K562 (cell line): ENCODE measurements around the gene ZNF343. TPM values are rescaled to one million over a fixed set of nuclear protein-coding genes. Genes with fewer than 3 reads are reported as not detected.
A peak's percentile ranks its signal among the peaks of the same experiment; 100 is the strongest.

Experiments used
- ATAC-seq: fragments of 200-7000 bp; cut with Tn5 transposase; 3 replicates; pipeline ENCODE4 v1.9.1; 2020; ENCODE audit warnings: moderate library complexity
- BruUV-seq: library from RNA; stranded (reverse); fragments of 400-500 nt; replicated peaks from 2 replicates; lab custom pipeline; 2021; lab: Mats Ljungman, UMichigan
- CTCF ChIA-PET: fragments of 300-600 bp; formaldehyde crosslinking; extraction: SDS; loops from one replicate; lab custom pipeline; 2021; ENCODE audit warnings: low intra/inter-chr PET ratio; lab: Yijun Ruan, JAX
- POLR2A ChIA-PET: fragments of 300-600, 350-650 bp; sonication (Branson Sonifier 250); formaldehyde crosslinking; extraction: SDS; loops from one replicate; lab custom pipeline; 2021; ENCODE audit warnings: antibody characterized with exemption, inconsistent platforms; lab: Yijun Ruan, JAX
- DNase-seq, 4 experiments: peaks; one replicate each; pipeline versions ENCODE4 v3.0.0 to v3.0.0-alpha.2; 2011 to 2018; ENCODE audit warnings: low spot score in 3 of 4, mixed read lengths in 3 of 4; ENCODE audit errors: extremely low read depth in 1 of 4
- FAIRE-seq: peaks from 2 replicates; lab custom pipeline; 2011; peaks lifted over from hg19 to GRCh38; lab: Jason Lieb, UNC
- H2AFZ ChIP-seq: 2 replicates; pipeline ENCODE4 v1.6.0; 2011; ENCODE audit warnings: low read depth, low read length, control low read depth, inconsistent platforms
- H3K27ac ChIP-seq: fragments of 200-600 bp; 3 replicates; pipeline ENCODE4 v1.8.0; 2011; ENCODE audit warnings: low read depth, mild to moderate bottlenecking, control low read depth, inconsistent platforms, low read length, moderate library complexity, mixed read lengths; ENCODE audit errors: extremely low read depth
- H3K27me3 ChIP-seq, 2 experiments: fragments of 300-600 bp in 1 of 2; 2 replicates in 1 of 2; 3 replicates in 1 of 2; pipeline versions ENCODE4 v1.6.0 to v1.8.0; 2011; ENCODE audit warnings: inconsistent platforms in 2 of 2, low read length in 2 of 2, mild to moderate bottlenecking in 1 of 2, mixed read lengths in 1 of 2, moderate library complexity in 1 of 2; ENCODE audit not compliant: control insufficient read depth in 2 of 2, insufficient read depth in 2 of 2
- H3K36me3 ChIP-seq: fragments of 300-600 bp; 3 replicates; pipeline ENCODE4 v1.8.0; 2011; ENCODE audit warnings: mild to moderate bottlenecking, low read length, inconsistent platforms; ENCODE audit not compliant: control insufficient read depth, insufficient read depth
- H3K4me1 ChIP-seq, 2 experiments: fragments of 200-600 bp in 1 of 2; replicated peaks in 1 of 2; 2 replicates in 1 of 2; 3 replicates in 1 of 2; pipeline versions ENCODE4 v1.5.1 to v1.8.0; 2011; ENCODE audit warnings: inconsistent platforms in 2 of 2, low read length in 2 of 2, mild to moderate bottlenecking in 1 of 2, mixed read lengths in 1 of 2, moderate library complexity in 1 of 2; ENCODE audit not compliant: control insufficient read depth in 2 of 2, insufficient read depth in 2 of 2
- H3K4me2 ChIP-seq: 2 replicates; pipeline ENCODE4 v1.6.1; 2011; ENCODE audit warnings: low read length, control low read depth, inconsistent platforms, mixed read lengths; ENCODE audit not compliant: insufficient read depth
- H3K4me3 ChIP-seq: fragments of 200-600 bp; sonication (generic), shearing (Covaris generic); 2 replicates; pipeline ENCODE4 v1.5.1; 2016; ENCODE audit warnings: control low read depth, inconsistent platforms
- H3K79me2 ChIP-seq: fragments of 200-600 bp; 3 replicates; pipeline ENCODE4 v1.8.0; 2011; ENCODE audit warnings: low read length, inconsistent platforms; ENCODE audit not compliant: control insufficient read depth, insufficient read depth
- H3K9ac ChIP-seq, 2 experiments: 2 replicates each; pipeline versions ENCODE4 v1.6.0 to v1.6.1; 2011; ENCODE audit warnings: low read depth in 2 of 2, low read length in 2 of 2, control low read depth in 1 of 2, inconsistent platforms in 1 of 2, mild to moderate bottlenecking in 1 of 2, mixed read lengths in 1 of 2; ENCODE audit not compliant: insufficient read depth in 1 of 2
- H3K9me1 ChIP-seq: one replicate; pipeline ENCODE4 v1.6.0; 2011; ENCODE audit warnings: inconsistent platforms, mild to moderate bottlenecking, low read length, moderate library complexity; ENCODE audit not compliant: control insufficient read depth, insufficient read depth
- H3K9me3 ChIP-seq: replicated peaks from 2 replicates; pipeline ENCODE4 v1.5.1; 2011; ENCODE audit warnings: low read depth, low read length, inconsistent platforms; ENCODE audit not compliant: control insufficient read depth, insufficient read depth
- H4K20me1 ChIP-seq: replicated peaks from 2 replicates; pipeline ENCODE4 v1.6.1; 2011; ENCODE audit warnings: low read length, inconsistent platforms, mixed read lengths; ENCODE audit not compliant: control insufficient read depth, insufficient read depth
- RAD21 ChIP-seq, 2 experiments: fragments of 250-450 bp in 1 of 2; fragments of 450-650 bp in 1 of 2; sonication (Bioruptor Pico) in 1 of 2; formaldehyde crosslinking in 1 of 2; IDR thresholded peaks in 1 of 2; conservative IDR thresholded peaks in 1 of 2; 2 replicates each; pipeline versions ENCODE4 v1.4.0 to v1.8.0; 2020 to 2022; ENCODE audit warnings: mild to moderate bottlenecking in 2 of 2, moderate library complexity in 1 of 2
- USF2 ChIP-seq: sonication (generic); formaldehyde crosslinking; IDR thresholded peaks from 2 replicates; pipeline ENCODE4 v1.5.0; 2020; ENCODE audit warnings: missing genetic modification reagents
- ZNF609 ChIP-seq: sonication (generic); formaldehyde crosslinking; IDR thresholded peaks from 2 replicates; pipeline ENCODE4 v1.8.1; 2023; ENCODE audit warnings: missing genetic modification reagents, mild to moderate bottlenecking, borderline replicate concordance
- WGBS: fragments of 100-300 bp; shearing (Covaris generic); methylation state at CpG from one replicate; pipeline ENCODE4 v1.1.6; 2016; ENCODE audit warnings: low coverage, mixed read lengths; ENCODE audit not compliant: insufficient coverage; ENCODE audit errors: missing lambda C conversion rate; 5-methylcytosine and 5-hydroxymethylcytosine counted together
- in situ Hi-C: fragments of 300-500 bp; cut with MboI; formaldehyde crosslinking; loops from 4 replicates; pipeline ENCODE4 v1.15.0; 2018; ENCODE audit warnings: inconsistent platforms, mixed read lengths
- intact Hi-C: fragments of 100-400 bp; cut with micrococcal nuclease; formaldehyde crosslinking; loops from 2 replicates; pipeline ENCODE4 v1.14.2; 2022
- polyA plus RNA-seq, 8 experiments: library from polyadenylated mRNA; depleted of rRNA in 4 of 8; stranded (reverse) in 5 of 8; unstranded in 3 of 8; fragments of >200 nt; fragmentation: Nextera tagmentation in 2 of 8; fragmentation: Illumina TruSeq in 1 of 8; extraction: Ambion mirVana in 2 of 8; extraction: Trizol in 1 of 8; gene quantifications; 2 replicates each; pipeline versions ENCODE4 v1.2.1 to v1.2.3, GENCODE V29; 2011 to 2014; ENCODE audit warnings: inconsistent platforms in 1 of 8, missing spikeins in 1 of 8
- total RNA-seq, 7 experiments: library from RNA; depleted of rRNA in 6 of 7; stranded (reverse); fragments of >200 nt in 6 of 7; fragmentation: Illumina TruSeq in 2 of 7; extraction: Trizol in 2 of 7; gene quantifications; 2 replicates each; pipeline versions ENCODE4 v1.2.1 to v1.2.3, GENCODE V29; 2011 to 2021; ENCODE audit warnings: low replicate concordance in 1 of 7
- TF ChIP-seq, protein P1 (sequence below), 2 experiments: fragments of 450-650 bp; formaldehyde crosslinking in 1 of 2; IDR thresholded peaks; 2 replicates each; pipeline versions ENCODE4 v1.4.0 to v1.6.1; 2014 to 2020; ENCODE audit warnings: mild to moderate bottlenecking in 2 of 2, borderline replicate concordance in 1 of 2, low read depth in 1 of 2

The ZNF343 gene
- total and polyA plus RNA-seq, 9 of the 15 experiments (the other 6 are each of a cell fraction or from before 2014, with no cell fraction given) = 1.4 to 9.8 (median 6.4) TPM

GRCh38 chr20:2451939-2452732, 56.6 kb downstream of the ZNF343 start:
- Histone ChIP-seq H3K79me2 (no peaks in the 10 kb centered on the region), H3K36me3 (no peaks in the 10 kb centered on the region), H3K4me3 (no peak overlapping the region), H3K9me1 (no peaks in the 10 kb centered on the region), H2AFZ (no peak overlapping the region), H3K27ac (no peak overlapping the region), H3K9ac (no peak overlapping the region), H4K20me1 (no peaks in the 10 kb centered on the region; the same call in 1 of the 2 replicates), H3K27me3 (peaks cover 0 to 5% of the 10 kb centered on the region in 2 experiments; a peak in 1 of 5 replicates), H3K4me2 (no peak overlapping the region), H3K9me3 (no peaks in the 10 kb centered on the region), H3K4me1 (no peaks in the 10 kb centered on the region)
- WGBS = 21% methylated on average over 8 of the region's 8 CpGs
- intact Hi-C loops = loop anchor here (2.0 to 5.0 kb wide), 5 partner anchors 65 to 690 kb away; no protein-coding TSS in a partner anchor
- ChIA-PET POLR2A (no interaction called here), CTCF (interaction anchor here (0.9 to 1.1 kb wide), 3 partner anchors 222 to 486 kb away, joined by 3 to 5 read pairs (median 5); no protein-coding TSS in a partner anchor)
- in situ Hi-C loops = no loop called here
- BruUV-seq = no TSS peak
- DNase-seq (peak; percentile 53 to 68 (median 61)), FAIRE-seq (peak; percentile 73), ATAC-seq (peak; percentile 85)
- no peak for TF ChIP-seq USF2 (CRISPR knock-in tag)
- TF ChIP-seq ZNF609 (CRISPR knock-in tag) = no peak
- TF ChIP-seq, protein P1, sequence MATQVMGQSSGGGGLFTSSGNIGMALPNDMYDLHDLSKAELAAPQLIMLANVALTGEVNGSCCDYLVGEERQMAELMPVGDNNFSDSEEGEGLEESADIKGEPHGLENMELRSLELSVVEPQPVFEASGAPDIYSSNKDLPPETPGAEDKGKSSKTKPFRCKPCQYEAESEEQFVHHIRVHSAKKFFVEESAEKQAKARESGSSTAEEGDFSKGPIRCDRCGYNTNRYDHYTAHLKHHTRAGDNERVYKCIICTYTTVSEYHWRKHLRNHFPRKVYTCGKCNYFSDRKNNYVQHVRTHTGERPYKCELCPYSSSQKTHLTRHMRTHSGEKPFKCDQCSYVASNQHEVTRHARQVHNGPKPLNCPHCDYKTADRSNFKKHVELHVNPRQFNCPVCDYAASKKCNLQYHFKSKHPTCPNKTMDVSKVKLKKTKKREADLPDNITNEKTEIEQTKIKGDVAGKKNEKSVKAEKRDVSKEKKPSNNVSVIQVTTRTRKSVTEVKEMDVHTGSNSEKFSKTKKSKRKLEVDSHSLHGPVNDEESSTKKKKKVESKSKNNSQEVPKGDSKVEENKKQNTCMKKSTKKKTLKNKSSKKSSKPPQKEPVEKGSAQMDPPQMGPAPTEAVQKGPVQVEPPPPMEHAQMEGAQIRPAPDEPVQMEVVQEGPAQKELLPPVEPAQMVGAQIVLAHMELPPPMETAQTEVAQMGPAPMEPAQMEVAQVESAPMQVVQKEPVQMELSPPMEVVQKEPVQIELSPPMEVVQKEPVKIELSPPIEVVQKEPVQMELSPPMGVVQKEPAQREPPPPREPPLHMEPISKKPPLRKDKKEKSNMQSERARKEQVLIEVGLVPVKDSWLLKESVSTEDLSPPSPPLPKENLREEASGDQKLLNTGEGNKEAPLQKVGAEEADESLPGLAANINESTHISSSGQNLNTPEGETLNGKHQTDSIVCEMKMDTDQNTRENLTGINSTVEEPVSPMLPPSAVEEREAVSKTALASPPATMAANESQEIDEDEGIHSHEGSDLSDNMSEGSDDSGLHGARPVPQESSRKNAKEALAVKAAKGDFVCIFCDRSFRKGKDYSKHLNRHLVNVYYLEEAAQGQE (IDR thresholded peaks at IDR 0.05; ENCODE audit: borderline replicate concordance) = peak; percentile 42; the same call in 1 of the 2 replicates
- TF ChIP-seq, protein P1 (CRISPR knock-in tag; IDR thresholded peaks at IDR 0.05; ENCODE audit: low read depth) = no peak
- TF ChIP-seq RAD21 (CRISPR knock-in tag; conservative IDR thresholded peaks at IDR 0.05 in 1 of 2, IDR thresholded peaks at IDR 0.05 in 1 of 2) = peak in 1 of 2 experiments; percentile 65; a peak in 2 of 4 replicates
